NT2/D1 (cell line): ENCODE results near the gene VRK2.

Experiments used
- SUZ12 ChIP-seq: IDR thresholded peaks from 2 replicates; pipeline ENCODE4 v1.6.1; 2011; ENCODE audit not compliant: insufficient read length, insufficient read depth; ENCODE audit errors: extremely low read depth
- YY1 ChIP-seq: IDR thresholded peaks from 2 replicates; pipeline ENCODE4 v1.6.1; 2011; ENCODE audit not compliant: insufficient read length, insufficient read depth
- ZNF274 ChIP-seq: IDR thresholded peaks from 2 replicates; pipeline ENCODE4 v1.6.1; 2011; ENCODE audit warnings: mild to moderate bottlenecking, low read depth, low read length

DNA sequence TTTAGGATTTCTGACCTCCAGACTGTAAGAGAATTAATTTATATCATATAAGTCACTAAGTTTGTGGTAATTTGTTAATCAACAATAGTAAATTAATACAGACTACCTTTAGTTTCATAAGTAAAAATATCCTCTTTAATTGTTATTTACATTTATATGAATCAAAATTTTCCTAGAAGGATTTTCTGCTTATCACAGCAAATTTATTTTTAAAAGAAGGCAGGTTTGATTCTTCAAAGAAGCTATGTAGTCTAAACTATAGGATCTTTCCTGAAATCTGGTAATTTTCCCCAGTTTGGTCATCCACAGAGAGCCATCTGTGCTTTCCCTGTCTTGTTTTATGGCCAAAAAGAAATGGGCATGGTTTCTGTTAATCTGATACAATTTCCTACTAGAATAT lies 13.1 kb upstream of the VRK2 start:
- TF ChIP-seq ZNF274 (no peak), YY1 (no peak), SUZ12 (no peak)
